Measurements from ENCODE around the gene NPW.

NPW gene

DNA sequence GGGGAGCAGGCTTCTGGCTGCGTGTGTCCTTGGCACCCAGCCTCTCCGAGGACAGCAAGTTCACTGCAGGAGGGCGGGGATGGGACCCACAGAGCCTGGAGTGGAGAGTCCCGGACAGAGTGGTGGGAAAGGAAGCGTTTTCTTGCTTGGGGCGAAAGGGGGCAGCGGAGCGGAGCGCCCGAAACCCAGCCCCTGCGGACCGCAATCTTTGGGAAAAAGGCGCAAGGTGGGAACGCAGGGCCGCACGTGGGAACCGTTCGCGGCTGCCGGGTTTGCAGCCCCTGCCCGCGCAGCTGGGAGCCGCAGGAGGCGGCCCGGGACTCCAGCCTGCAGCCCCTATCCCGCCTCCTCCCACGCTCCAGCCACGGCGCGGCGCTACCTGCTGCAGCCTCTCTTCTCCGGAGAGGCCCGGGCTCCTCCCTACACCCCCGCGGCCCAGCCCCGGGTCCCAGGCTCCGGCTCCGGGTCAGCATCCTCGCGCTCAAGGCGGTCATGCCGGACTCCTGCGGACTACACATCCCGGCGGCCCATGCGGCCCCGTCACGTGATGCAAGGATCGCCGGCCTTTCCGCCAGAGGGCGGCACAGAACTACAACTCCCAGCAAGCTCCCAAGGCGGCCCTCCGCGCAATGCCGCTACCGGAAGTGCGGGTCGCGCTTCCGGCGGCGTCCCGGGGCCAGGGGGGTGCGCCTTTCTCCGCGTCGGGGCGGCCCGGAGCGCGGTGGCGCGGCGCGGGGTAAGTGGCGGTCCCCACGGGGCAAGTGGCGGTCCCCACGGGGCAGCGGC, 27.9 kb downstream of the NPW start, which contains the start of the genes NTHL1 and TSC2:
Gene NTHL1, minus strand, starts transcription at position 505 of the 786 bp plus-strand sequence. Its CDS starts 11 bp downstream, at position 494.
Gene TSC2, plus strand, starts transcription at position 656 of the 786 bp plus-strand sequence. CDS start 631 bp downstream, outside the sequence.
- Histone ChIP-seq H3K36me3 (replicated peaks in 1 of 2; ENCODE audit: control insufficient read depth in 2 of 2, insufficient read depth in 2 of 2, low read length in 2 of 2) (peaks cover 20 to 23% of the 10 kb centered on the region in 2 donors), H4K91ac (ENCODE audit: low read depth, low read length, poor library complexity) (no peak within 1 kb of the TSS), H3K18ac (ENCODE audit: low read length) (peak within 1 kb of the TSS; percentile 94), H2AK5ac (ENCODE audit: low read depth, low read length) (peak within 1 kb of the TSS; percentile 56), H3K23ac (ENCODE audit: low read depth, low read length, poor library complexity) (peak within 1 kb of the TSS; percentile 17), H3K27me3 (ENCODE audit: control insufficient read depth in 3 of 3, insufficient read depth in 3 of 3, low read depth in 1 of 3, low read length in 3 of 3) (no peaks in the 10 kb centered on the region), H3K4ac (ENCODE audit: low read length) (no peak within 1 kb of the TSS), H3K4me3 (ENCODE audit: low read length in 2 of 2) (peak within 1 kb of the TSS; percentile 87), H3K9me3 (replicated peaks in 1 of 2; ENCODE audit: control insufficient read depth in 2 of 2, insufficient read depth in 1 of 2, low read depth in 1 of 2, low read length in 2 of 2) (no peaks in the 10 kb centered on the region), H2BK5ac (ENCODE audit: low read length) (peak within 1 kb of the TSS; percentile 82), H2AFZ (ENCODE audit: low read length) (peak within 1 kb of the TSS; percentile 95), H3K4me1 (ENCODE audit: control insufficient read depth in 2 of 2, insufficient read depth in 1 of 2, low read depth in 1 of 2, low read length in 2 of 2) (peaks cover 8 to 11% of the 10 kb centered on the region in 2 donors), H3K9ac (ENCODE audit: low read depth, low read length, poor library complexity) (peak within 1 kb of the TSS; percentile 88), H2BK12ac (ENCODE audit: low read length) (no peak within 1 kb of the TSS), H3K79me1 (ENCODE audit: low read depth, low read length) (peaks cover 9% of the 10 kb centered on the region), H2BK15ac (ENCODE audit: low read length) (no peak within 1 kb of the TSS), H3K14ac (ENCODE audit: low read length) (peak within 1 kb of the TSS; percentile 71), H3K27ac (replicated peaks; ENCODE audit: low read length) (peak within 1 kb of the TSS; percentile 30), H2BK120ac (ENCODE audit: low read depth, low read length) (no peak within 1 kb of the TSS), H4K8ac (ENCODE audit: low read depth, low read length) (no peak within 1 kb of the TSS), H3K4me2 (ENCODE audit: insufficient read depth, low read length, poor library complexity, severe bottlenecking) (peak within 1 kb of the TSS; percentile 85)
- WGBS, 2 donors (ENCODE audit: extremely low coverage in 2 of 2, insufficient read length in 2 of 2, insufficient replicate concordance in 1 of 2), result no CpG with 5 or more reads among the region's 81 CpGs
- peak; percentile 96 for DNase-seq (ENCODE audit: low spot score)

DNA sequence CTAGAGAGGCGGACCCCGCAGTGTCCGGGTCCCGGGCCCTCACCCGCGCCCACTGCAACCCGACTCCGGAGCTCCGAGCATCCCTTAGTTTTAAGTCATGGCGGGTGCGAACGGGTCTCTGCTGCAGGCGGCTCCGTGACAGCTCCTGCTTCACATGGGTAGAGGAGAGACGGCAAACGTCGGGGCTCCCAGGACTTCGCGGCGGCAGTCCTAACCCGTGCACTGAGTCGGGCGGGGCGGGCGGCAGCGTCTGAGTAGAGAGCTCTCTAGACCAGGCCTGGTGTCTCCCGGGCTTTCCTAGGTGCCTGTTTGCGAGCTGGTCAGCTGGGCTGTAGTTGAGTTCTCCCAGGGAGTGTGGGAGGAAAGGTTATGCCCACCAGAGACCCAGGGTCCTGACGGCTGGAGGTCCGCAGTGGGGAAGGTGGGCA, 28.5 kb downstream of the NPW start:
- H3K4ac ChIP-seq (ENCODE audit: low read length), result no peak overlapping the region
- peaks cover 8 to 11% of the 10 kb centered on the region in 2 donors for H3K4me1 ChIP-seq (ENCODE audit: control insufficient read depth in 2 of 2, insufficient read depth in 1 of 2, low read depth in 1 of 2, low read length in 2 of 2)
- no peak overlapping the region for H2BK5ac ChIP-seq (ENCODE audit: low read length)
- H2BK12ac ChIP-seq (ENCODE audit: low read length), result no peak overlapping the region
- peak overlapping the region; percentile 88 for H3K9ac ChIP-seq (ENCODE audit: low read depth, low read length, poor library complexity)
- no peak overlapping the region for H2BK120ac ChIP-seq (ENCODE audit: low read depth, low read length)
- no peak overlapping the region for H3K27ac ChIP-seq (replicated peaks; ENCODE audit: low read length)
- H4K91ac ChIP-seq (ENCODE audit: low read depth, low read length, poor library complexity), result no peak overlapping the region
- H2AK5ac ChIP-seq (ENCODE audit: low read depth, low read length), result no peak overlapping the region
- peak overlapping the region; percentile 95 for H2AFZ ChIP-seq (ENCODE audit: low read length)
- peak overlapping the region; percentile 87 for H3K4me3 ChIP-seq (ENCODE audit: low read length in 2 of 2)
- no peak for DNase-seq (ENCODE audit: low spot score)
- H3K36me3 ChIP-seq (replicated peaks in 1 of 2; ENCODE audit: control insufficient read depth in 2 of 2, insufficient read depth in 2 of 2, low read length in 2 of 2), result peaks cover 26 to 29% of the 10 kb centered on the region in 2 donors
- H4K8ac ChIP-seq (ENCODE audit: low read depth, low read length), result no peak overlapping the region
- no peaks in the 10 kb centered on the region for H3K9me3 ChIP-seq (replicated peaks in 1 of 2; ENCODE audit: control insufficient read depth in 2 of 2, insufficient read depth in 1 of 2, low read depth in 1 of 2, low read length in 2 of 2)
- no peaks in the 10 kb centered on the region for H3K27me3 ChIP-seq (ENCODE audit: control insufficient read depth in 3 of 3, insufficient read depth in 3 of 3, low read depth in 1 of 3, low read length in 3 of 3)
- WGBS, 2 donors (ENCODE audit: extremely low coverage in 2 of 2, insufficient read length in 2 of 2, insufficient replicate concordance in 1 of 2), result no CpG with 5 or more reads among the region's 30 CpGs
- H3K79me1 ChIP-seq (ENCODE audit: low read depth, low read length), result peaks cover 9% of the 10 kb centered on the region
- H3K23ac ChIP-seq (ENCODE audit: low read depth, low read length, poor library complexity), result peak overlapping the region; percentile 13
- H2BK15ac ChIP-seq (ENCODE audit: low read length), result no peak overlapping the region
- H3K14ac ChIP-seq (ENCODE audit: low read length), result no peak overlapping the region
- peak overlapping the region; percentile 72 for H3K18ac ChIP-seq (ENCODE audit: low read length)
- H3K4me2 ChIP-seq (ENCODE audit: insufficient read depth, low read length, poor library complexity, severe bottlenecking), result peak overlapping the region; percentile 82

DNA sequence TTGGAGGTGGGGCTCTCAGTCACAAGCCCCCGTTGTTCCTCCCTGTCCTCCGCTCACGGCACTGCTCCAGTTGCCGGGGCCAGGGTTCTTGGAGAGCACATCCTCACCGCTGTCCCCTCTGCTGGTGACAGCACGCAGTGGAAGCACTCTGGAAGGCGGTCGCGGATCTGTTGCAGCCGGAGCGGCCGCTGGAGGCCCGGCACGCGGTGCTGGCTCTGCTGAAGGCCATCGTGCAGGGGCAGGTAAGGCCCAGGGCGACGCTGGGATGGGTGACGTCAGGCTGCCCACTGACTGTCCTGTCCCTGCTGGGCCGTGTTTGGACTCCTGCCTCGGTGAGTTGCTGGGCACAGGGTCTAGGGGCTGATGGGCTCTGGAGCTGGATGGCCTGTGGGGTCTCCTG, 33.6 kb downstream of the NPW start:
- Histone ChIP-seq H3K18ac (ENCODE audit: low read length) (no peak overlapping the region), H3K4me1 (ENCODE audit: control insufficient read depth in 2 of 2, insufficient read depth in 1 of 2, low read depth in 1 of 2, low read length in 2 of 2) (peaks cover 6 to 11% of the 10 kb centered on the region in 2 donors), H3K79me1 (ENCODE audit: low read depth, low read length) (peaks cover 2% of the 10 kb centered on the region), H3K4me2 (ENCODE audit: insufficient read depth, low read length, poor library complexity, severe bottlenecking) (no peak overlapping the region), H2BK15ac (ENCODE audit: low read length) (no peak overlapping the region), H3K14ac (ENCODE audit: low read length) (no peak overlapping the region), H3K23ac (ENCODE audit: low read depth, low read length, poor library complexity) (peak overlapping the region; percentile 46), H2AK5ac (ENCODE audit: low read depth, low read length) (no peak overlapping the region), H3K27me3 (ENCODE audit: control insufficient read depth in 3 of 3, insufficient read depth in 3 of 3, low read depth in 1 of 3, low read length in 3 of 3) (no peaks in the 10 kb centered on the region), H2BK5ac (ENCODE audit: low read length) (no peak overlapping the region), H4K91ac (ENCODE audit: low read depth, low read length, poor library complexity) (no peak overlapping the region), H3K9ac (ENCODE audit: low read depth, low read length, poor library complexity) (no peak overlapping the region), H3K4me3 (ENCODE audit: low read length in 2 of 2) (no peak overlapping the region), H3K4ac (ENCODE audit: low read length) (no peak overlapping the region), H2BK12ac (ENCODE audit: low read length) (no peak overlapping the region), H3K36me3 (replicated peaks in 1 of 2; ENCODE audit: control insufficient read depth in 2 of 2, insufficient read depth in 2 of 2, low read length in 2 of 2) (peaks cover 41 to 67% of the 10 kb centered on the region in 2 donors), H3K27ac (replicated peaks; ENCODE audit: low read length) (no peak overlapping the region), H2BK120ac (ENCODE audit: low read depth, low read length) (no peak overlapping the region), H3K9me3 (replicated peaks in 1 of 2; ENCODE audit: control insufficient read depth in 2 of 2, insufficient read depth in 1 of 2, low read depth in 1 of 2, low read length in 2 of 2) (no peaks in the 10 kb centered on the region), H4K8ac (ENCODE audit: low read depth, low read length) (no peak overlapping the region), H2AFZ (ENCODE audit: low read length) (no peak overlapping the region)
- no peak for DNase-seq (ENCODE audit: low spot score)
- WGBS, 2 donors (ENCODE audit: extremely low coverage in 2 of 2, insufficient read length in 2 of 2, insufficient replicate concordance in 1 of 2), result no CpG with 5 or more reads among the region's 21 CpGs

DNA sequence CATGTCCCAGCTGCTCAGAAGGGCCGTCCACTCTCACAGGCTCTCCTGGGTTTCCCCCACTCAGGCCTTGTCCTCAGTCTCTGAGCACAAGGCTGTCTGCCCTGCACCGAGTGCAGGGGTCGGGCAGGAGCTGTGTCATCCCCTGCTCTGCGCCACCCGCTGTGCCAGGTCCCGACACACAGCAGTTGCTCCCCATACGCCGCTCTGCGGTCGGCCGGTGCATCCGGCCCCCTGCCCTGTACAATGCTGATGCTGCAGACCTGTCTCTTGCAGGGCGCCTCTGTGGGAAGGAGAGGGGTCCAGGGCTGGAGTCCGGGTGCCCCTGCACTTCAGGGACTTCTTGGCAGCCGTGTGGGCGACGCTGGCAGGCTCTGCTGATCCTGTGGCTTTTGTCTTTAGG, 34.3 kb downstream of the NPW start:
- DNase-seq (ENCODE audit: low spot score), result no peak
- Histone ChIP-seq H3K36me3 (replicated peaks in 1 of 2; ENCODE audit: control insufficient read depth in 2 of 2, insufficient read depth in 2 of 2, low read length in 2 of 2) (peaks cover 41 to 73% of the 10 kb centered on the region in 2 donors), H3K79me1 (ENCODE audit: low read depth, low read length) (peaks cover 2% of the 10 kb centered on the region), H2AK5ac (ENCODE audit: low read depth, low read length) (no peak overlapping the region), H4K8ac (ENCODE audit: low read depth, low read length) (no peak overlapping the region), H3K27ac (replicated peaks; ENCODE audit: low read length) (no peak overlapping the region), H4K91ac (ENCODE audit: low read depth, low read length, poor library complexity) (no peak overlapping the region), H3K9ac (ENCODE audit: low read depth, low read length, poor library complexity) (no peak overlapping the region), H2AFZ (ENCODE audit: low read length) (no peak overlapping the region), H3K4me2 (ENCODE audit: insufficient read depth, low read length, poor library complexity, severe bottlenecking) (no peak overlapping the region), H2BK12ac (ENCODE audit: low read length) (no peak overlapping the region), H3K9me3 (replicated peaks in 1 of 2; ENCODE audit: control insufficient read depth in 2 of 2, insufficient read depth in 1 of 2, low read depth in 1 of 2, low read length in 2 of 2) (no peaks in the 10 kb centered on the region), H2BK15ac (ENCODE audit: low read length) (no peak overlapping the region), H3K23ac (ENCODE audit: low read depth, low read length, poor library complexity) (no peak overlapping the region), H3K27me3 (ENCODE audit: control insufficient read depth in 3 of 3, insufficient read depth in 3 of 3, low read depth in 1 of 3, low read length in 3 of 3) (no peaks in the 10 kb centered on the region), H3K4me1 (ENCODE audit: control insufficient read depth in 2 of 2, insufficient read depth in 1 of 2, low read depth in 1 of 2, low read length in 2 of 2) (peaks cover under 1 to 11% of the 10 kb centered on the region in 2 donors), H2BK5ac (ENCODE audit: low read length) (no peak overlapping the region), H3K18ac (ENCODE audit: low read length) (no peak overlapping the region), H3K4me3 (ENCODE audit: low read length in 2 of 2) (no peak overlapping the region), H2BK120ac (ENCODE audit: low read depth, low read length) (no peak overlapping the region), H3K14ac (ENCODE audit: low read length) (no peak overlapping the region), H3K4ac (ENCODE audit: low read length) (no peak overlapping the region)
- no CpG with 5 or more reads among the region's 17 CpGs for WGBS, 2 donors (ENCODE audit: extremely low coverage in 2 of 2, insufficient read length in 2 of 2, insufficient replicate concordance in 1 of 2)
